Astrocyte of the cerebellum (primary cell): ENCODE results near the gene NR2C2AP.
"Not testable (repeated sequence)": the region's sequence is repeated elsewhere in the genome, so short reads cannot be mapped to it uniquely, and the experiment has no call there.

ENCODE experiments used
- DNase-seq: peaks from one replicate; pipeline ENCODE4 v3.0.0-alpha.2; 2011; ENCODE audit warnings: low read depth
- H3K4me3 ChIP-seq: 2 replicates; pipeline ENCODE4 v1.5.1; 2011; ENCODE audit warnings: mild to moderate bottlenecking, low read depth, low read length, moderate library complexity
- CTCF ChIP-seq: IDR thresholded peaks from 2 replicates; pipeline ENCODE4 v1.5.1; 2012; ENCODE audit warnings: low read length, low read depth, moderate library complexity, mild to moderate bottlenecking; ENCODE audit errors: missing control alignments
- in situ Hi-C: cut with HindIII; loops from 2 replicates; pipeline ENCODE4 v1.10.0; 2017; ENCODE audit warnings: low sequenced_read_pairs

Gene NR2C2AP

GRCh38 chr19:19224852-19225494 is 21.8 kb upstream of the NR2C2AP start:
- TF ChIP-seq CTCF = peak; percentile 44
- no peak overlapping the region for H3K4me3 ChIP-seq
- DNase-seq = no peak
- in situ Hi-C loops = no loop called here

- no peak overlapping the region for H3K4me3 ChIP-seq
- DNase-seq = no peak
- in situ Hi-C loops = no loop called here
- TF ChIP-seq CTCF = no peak
Measured at GRCh38 chr19:19224150-19224851, 21.1 kb upstream of the NR2C2AP start.

GRCh38 chr19:19223636-19224035 is 20.4 kb upstream of the NR2C2AP start:
- no peak for TF ChIP-seq CTCF
- no peak for DNase-seq
- in situ Hi-C loops = no loop called here
- no peak overlapping the region for H3K4me3 ChIP-seq

GRCh38 chr19:19223060-19223459 is 19.8 kb upstream of the NR2C2AP start:
- H3K4me3 ChIP-seq = no peak overlapping the region
- in situ Hi-C loops = no loop called here
- no peak for TF ChIP-seq CTCF
- DNase-seq = no peak

GRCh38 chr19:19221000-19221399 is 17.8 kb upstream of the NR2C2AP start:
- H3K4me3 ChIP-seq, in situ Hi-C loops, DNase-seq: not testable (repeated sequence)

GRCh38 chr19:19218911-19219310 is 15.7 kb upstream of the NR2C2AP start:
- in situ Hi-C loops = no loop called here
- DNase-seq = no peak
- TF ChIP-seq CTCF = no peak
- no peak overlapping the region for H3K4me3 ChIP-seq

GRCh38 chr19:19217099-19217498 is 13.9 kb upstream of the NR2C2AP start:
- no peak overlapping the region for H3K4me3 ChIP-seq
- DNase-seq = no peak
- TF ChIP-seq CTCF = no peak
- in situ Hi-C loops = no loop called here
